ENCODE data around the gene KLRG1.

KLRG1 gene

GRCh38 chr12:8991371-8992345 is 2.3 kb downstream of the KLRG1 start:
- Histone ChIP-seq H3K9ac (ENCODE audit: low read length) (no peak overlapping the region), H3K4me1 (ENCODE audit: control insufficient read depth, insufficient read depth, low read length) (no peaks in the 10 kb centered on the region), H3K4me3 (ENCODE audit: low read length) (no peak overlapping the region), H3K27ac (ENCODE audit: low read depth, low read length) (no peak overlapping the region), H3K36me3 (ENCODE audit: control insufficient read depth, insufficient read depth, low read length) (no peaks in the 10 kb centered on the region), H3K27me3 (ENCODE audit: control insufficient read depth, insufficient read depth, low read length) (no peaks in the 10 kb centered on the region)

- Histone ChIP-seq H3K4me1 (ENCODE audit: control insufficient read depth, insufficient read depth, low read length) (no peaks in the 10 kb centered on the region), H3K27me3 (ENCODE audit: control insufficient read depth, insufficient read depth, low read length) (no peaks in the 10 kb centered on the region), H3K36me3 (ENCODE audit: control insufficient read depth, insufficient read depth, low read length) (no peaks in the 10 kb centered on the region), H3K4me3 (ENCODE audit: low read length) (no peak overlapping the region), H3K27ac (ENCODE audit: low read depth, low read length) (no peak overlapping the region), H3K9ac (ENCODE audit: low read length) (no peak overlapping the region)
Measured at GRCh38 chr12:8993827-8994226, 4.5 kb downstream of the KLRG1 start.

- Histone ChIP-seq H3K4me3 (ENCODE audit: low read length) (no peak overlapping the region), H3K27me3 (ENCODE audit: control insufficient read depth, insufficient read depth, low read length) (no peaks in the 10 kb centered on the region), H3K4me1 (ENCODE audit: control insufficient read depth, insufficient read depth, low read length) (no peaks in the 10 kb centered on the region), H3K36me3 (ENCODE audit: control insufficient read depth, insufficient read depth, low read length) (no peaks in the 10 kb centered on the region), H3K27ac (ENCODE audit: low read depth, low read length) (no peak overlapping the region), H3K9ac (ENCODE audit: low read length) (no peak overlapping the region)
Measured at GRCh38 chr12:8995021-8995775, 5.9 kb downstream of the KLRG1 start.

- Histone ChIP-seq H3K4me3 (ENCODE audit: low read length) (no peak overlapping the region), H3K27ac (ENCODE audit: low read depth, low read length) (no peak overlapping the region), H3K36me3 (ENCODE audit: control insufficient read depth, insufficient read depth, low read length) (no peaks in the 10 kb centered on the region), H3K27me3 (ENCODE audit: control insufficient read depth, insufficient read depth, low read length) (no peaks in the 10 kb centered on the region), H3K9ac (ENCODE audit: low read length) (no peak overlapping the region), H3K4me1 (ENCODE audit: control insufficient read depth, insufficient read depth, low read length) (no peaks in the 10 kb centered on the region)
Measured at GRCh38 chr12:8996682-8997405, 7.5 kb downstream of the KLRG1 start.

GRCh38 chr12:9001233-9001632 is 11.9 kb downstream of the KLRG1 start:
- H3K36me3 ChIP-seq (ENCODE audit: control insufficient read depth, insufficient read depth, low read length) = no peaks in the 10 kb centered on the region
- no peak overlapping the region for H3K4me3 ChIP-seq (ENCODE audit: low read length)
- H3K9ac ChIP-seq (ENCODE audit: low read length) = no peak overlapping the region
- H3K27me3 ChIP-seq (ENCODE audit: control insufficient read depth, insufficient read depth, low read length) = no peaks in the 10 kb centered on the region
- no peak overlapping the region for H3K27ac ChIP-seq (ENCODE audit: low read depth, low read length)
- no peaks in the 10 kb centered on the region for H3K4me1 ChIP-seq (ENCODE audit: control insufficient read depth, insufficient read depth, low read length)

- Histone ChIP-seq H3K4me1 (ENCODE audit: control insufficient read depth, insufficient read depth, low read length) (no peaks in the 10 kb centered on the region), H3K36me3 (ENCODE audit: control insufficient read depth, insufficient read depth, low read length) (no peaks in the 10 kb centered on the region), H3K27ac (ENCODE audit: low read depth, low read length) (no peak overlapping the region), H3K27me3 (ENCODE audit: control insufficient read depth, insufficient read depth, low read length) (no peaks in the 10 kb centered on the region), H3K4me3 (ENCODE audit: low read length) (no peak overlapping the region), H3K9ac (ENCODE audit: low read length) (no peak overlapping the region)
Measured at GRCh38 chr12:9002335-9002734, 13.0 kb downstream of the KLRG1 start.

- no peak overlapping the region for H3K4me3 ChIP-seq (ENCODE audit: low read length)
- H3K27ac ChIP-seq (ENCODE audit: low read depth, low read length) = no peak overlapping the region
- H3K9ac ChIP-seq (ENCODE audit: low read length) = no peak overlapping the region
- H3K36me3 ChIP-seq (ENCODE audit: control insufficient read depth, insufficient read depth, low read length) = no peaks in the 10 kb centered on the region
- no peaks in the 10 kb centered on the region for H3K4me1 ChIP-seq (ENCODE audit: control insufficient read depth, insufficient read depth, low read length)
- no peaks in the 10 kb centered on the region for H3K27me3 ChIP-seq (ENCODE audit: control insufficient read depth, insufficient read depth, low read length)
Measured at GRCh38 chr12:9022592-9022991, 33.2 kb downstream of the KLRG1 start.

- no peaks in the 10 kb centered on the region for H3K36me3 ChIP-seq (ENCODE audit: control insufficient read depth, insufficient read depth, low read length)
- no peak overlapping the region for H3K4me3 ChIP-seq (ENCODE audit: low read length)
- H3K27me3 ChIP-seq (ENCODE audit: control insufficient read depth, insufficient read depth, low read length) = no peaks in the 10 kb centered on the region
- no peak overlapping the region for H3K9ac ChIP-seq (ENCODE audit: low read length)
- no peaks in the 10 kb centered on the region for H3K4me1 ChIP-seq (ENCODE audit: control insufficient read depth, insufficient read depth, low read length)
- no peak overlapping the region for H3K27ac ChIP-seq (ENCODE audit: low read depth, low read length)
Measured at GRCh38 chr12:9024512-9024911, 35.2 kb downstream of the KLRG1 start.

- Histone ChIP-seq H3K4me3 (ENCODE audit: low read length) (no peak overlapping the region), H3K27me3 (ENCODE audit: control insufficient read depth, insufficient read depth, low read length) (no peaks in the 10 kb centered on the region), H3K27ac (ENCODE audit: low read depth, low read length) (no peak overlapping the region), H3K4me1 (ENCODE audit: control insufficient read depth, insufficient read depth, low read length) (no peaks in the 10 kb centered on the region), H3K9ac (ENCODE audit: low read length) (no peak overlapping the region), H3K36me3 (ENCODE audit: control insufficient read depth, insufficient read depth, low read length) (no peaks in the 10 kb centered on the region)
Measured at GRCh38 chr12:9027161-9028059, 38.1 kb downstream of the KLRG1 start.

GRCh38 chr12:9030776-9031175 is 41.4 kb downstream of the KLRG1 start:
- Histone ChIP-seq H3K4me3 (ENCODE audit: low read length) (no peak overlapping the region), H3K36me3 (ENCODE audit: control insufficient read depth, insufficient read depth, low read length) (no peaks in the 10 kb centered on the region), H3K27ac (ENCODE audit: low read depth, low read length) (no peak overlapping the region), H3K27me3 (ENCODE audit: control insufficient read depth, insufficient read depth, low read length) (no peaks in the 10 kb centered on the region), H3K4me1 (ENCODE audit: control insufficient read depth, insufficient read depth, low read length) (no peaks in the 10 kb centered on the region), H3K9ac (ENCODE audit: low read length) (no peak overlapping the region)

GRCh38 chr12:9032202-9032964 is 43.0 kb downstream of the KLRG1 start:
- no peak overlapping the region for H3K27ac ChIP-seq (ENCODE audit: low read depth, low read length)
- no peak overlapping the region for H3K4me3 ChIP-seq (ENCODE audit: low read length)
- no peak overlapping the region for H3K9ac ChIP-seq (ENCODE audit: low read length)
- no peaks in the 10 kb centered on the region for H3K36me3 ChIP-seq (ENCODE audit: control insufficient read depth, insufficient read depth, low read length)
- H3K27me3 ChIP-seq (ENCODE audit: control insufficient read depth, insufficient read depth, low read length) = no peaks in the 10 kb centered on the region
- no peaks in the 10 kb centered on the region for H3K4me1 ChIP-seq (ENCODE audit: control insufficient read depth, insufficient read depth, low read length)
